A549 treated with dexamethasone at 1 μM for 4 hours (cell line): ENCODE results near the gene ATXN1. TPM values are rescaled to one million over a fixed set of nuclear protein-coding genes. Genes with fewer than 3 reads are reported as not detected.

ENCODE experiments used
- total RNA-seq: library from RNA; stranded (reverse); fragments of 200-300 nt; extraction: Qiagen RNA extraction; gene quantifications from 5 replicates; pipeline ENCODE4 v1.2.3, GENCODE V29; 2022

Gene ATXN1
- total RNA-seq: 1.8 to 3.5 TPM (median 2.5 TPM) in 5 replicates

GRCh38 chr6:16760516-16761470 is at the start of gene ATXN1:
ATXN1 (minus strand) TSS chr6:16761460.

